T-helper 1 cell treated with Interleukin-12 subunit alpha and Interleukin-12 subunit beta and Interleukin-4 antibody, amounts not matched to agents 30 ng/mL and 1 ng/mL, for 36 hours (primary cell): ENCODE data around the gene CHID1. TPM values are rescaled to one million over a fixed set of nuclear protein-coding genes. Genes with fewer than 3 reads are reported as not detected.

Experiments used
- intact Hi-C: fragments of 100-400 bp; cut with micrococcal nuclease; formaldehyde crosslinking; loops from one replicate; pipeline ENCODE4 v1.15.1; 2024
- total RNA-seq: library from RNA; stranded (reverse); gene quantifications from 2 replicates; pipeline ENCODE4 v1.2.3, GENCODE V29; 2022

The CHID1 gene
- total RNA-seq, 1 donor from 2014 or later: 53.4 TPM

GRCh38 chr11:827146-827896, 83.3 kb downstream of the CHID1 start:
- intact Hi-C loops: no loop called here

- intact Hi-C loops: no loop called here
Measured at GRCh38 chr11:826836-827145, 83.8 kb downstream of the CHID1 start.

- intact Hi-C loops: no loop called here
Measured at GRCh38 chr11:826227-826621, 84.4 kb downstream of the CHID1 start.

- intact Hi-C loops: no loop called here
Measured at GRCh38 chr11:825366-826226, 85.0 kb downstream of the CHID1 start.

GRCh38 chr11:824942-825341, 85.7 kb downstream of the CHID1 start:
- intact Hi-C loops: no loop called here

- intact Hi-C loops: no loop called here
Measured at GRCh38 chr11:824292-824880, 86.2 kb downstream of the CHID1 start.

GRCh38 chr11:823441-824291, 86.9 kb downstream of the CHID1 start:
- intact Hi-C loops: no loop called here

- intact Hi-C loops: no loop called here
Measured at GRCh38 chr11:821512-822371, 88.9 kb downstream of the CHID1 start.

- intact Hi-C loops: loop anchor here (1.0 kb wide), 2 partner anchors 9 to 24 kb away; no protein-coding TSS in a partner anchor
Measured at GRCh38 chr11:820655-821511, 89.7 kb downstream of the CHID1 start.

GRCh38 chr11:819943-820649, 90.5 kb downstream of the CHID1 start:
- intact Hi-C loops: loop anchor here (1.0 kb wide), 5 partner anchors 10 to 23 kb away; partner anchors contain the start of genes PIDD1, POLR2L, RPLP2 and TSPAN4

GRCh38 chr11:819129-819931, 91.3 kb downstream of the CHID1 start:
- intact Hi-C loops: loop anchor here (1.0 kb wide), 3 partner anchors 10 to 23 kb away; partner anchors contain the start of genes PIDD1, POLR2L, RPLP2 and TSPAN4

GRCh38 chr11:818396-819128, 92.0 kb downstream of the CHID1 start, which contains the start of gene PNPLA2:
TSS of gene PNPLA2 (plus strand) at chr11:818914. CDS start at chr11:819719, 805 bp downstream.
- intact Hi-C loops: loop anchor here (1.0 kb wide), 3 partner anchors 9 to 24 kb away; partner anchors contain the start of genes PIDD1, POLR2L, RPLP2 and TSPAN4

Other genes with a start within 250 kb of the CHID1 start
- 46.7 and 51.9 TPM in 2 replicates for gene DEAF1, start 215.6 kb downstream of the CHID1 start, total RNA-seq
- 27.1 and 27.8 TPM in 2 replicates for gene TMEM80, start 215.0 kb downstream of the CHID1 start, total RNA-seq
- 11.9 and 12.9 TPM in 2 replicates for gene EPS8L2, start 204.6 kb downstream of the CHID1 start, total RNA-seq
- gene TALDO1, start 163.3 kb downstream of the CHID1 start, total RNA-seq: 259 and 274 TPM in 2 replicates
- 51.3 and 59.0 TPM in 2 replicates for gene GATD1, start 133.3 kb downstream of the CHID1 start, total RNA-seq
- 4.0 and 4.1 TPM in 2 replicates for gene CEND1, start 120.7 kb downstream of the CHID1 start, total RNA-seq
- gene SLC25A22, start 112.5 kb downstream of the CHID1 start, total RNA-seq: 60.2 and 65.2 TPM in 2 replicates
- gene PIDD1, start 105.6 kb downstream of the CHID1 start, total RNA-seq: 29.1 TPM in 2 replicates
- 1,883 and 1,900 TPM in 2 replicates for gene RPLP2, start 100.8 kb downstream of the CHID1 start, total RNA-seq
- 57.2 and 58.7 TPM in 2 replicates for gene PNPLA2, start 91.9 kb downstream of the CHID1 start, total RNA-seq
- gene CRACR2B, start 82.9 kb downstream of the CHID1 start, total RNA-seq: 1.3 and 1.9 TPM in 2 replicates
- 24.6 and 24.7 TPM in 2 replicates for gene CD151, start 77.9 kb downstream of the CHID1 start, total RNA-seq
- gene POLR2L, start 68.3 kb downstream of the CHID1 start, total RNA-seq: 99.9 and 111 TPM in 2 replicates
- gene TSPAN4, start 68.0 kb downstream of the CHID1 start, total RNA-seq: 10.8 and 11.2 TPM in 2 replicates
- gene AP2A2, start 15.1 kb upstream of the CHID1 start, total RNA-seq: 67.6 and 69.7 TPM in 2 replicates
- not detected in 2 replicates for gene MUC6, start 125.9 kb upstream of the CHID1 start, total RNA-seq
- gene MUC2, start 164.1 kb upstream of the CHID1 start, total RNA-seq: not detected in 2 replicates
- gene MUC5AC, start 247.1 kb upstream of the CHID1 start, total RNA-seq: not detected in 2 replicates